Esophagus muscularis mucosa (tissue), 4 donors: Measurements from ENCODE around the gene TNFAIP2.

Experiments
- CTCF ChIP-seq, 3 experiments: fragments of 200-600 bp in 2 of 3; fragments of 450-650 bp in 1 of 3; sonication (generic) in 2 of 3; IDR thresholded peaks; one replicate each; pipeline ENCODE4 v1.5.1; 2017 to 2019; ENCODE audit warnings: antibody characterized with exemption in 3 of 3, mild to moderate bottlenecking in 2 of 3, moderate library complexity in 1 of 3
- EP300 ChIP-seq: sonication (generic); formaldehyde crosslinking; IDR thresholded peaks from one replicate; pipeline ENCODE4 v1.6.1; 2017; ENCODE audit warnings: antibody characterized with exemption
- POLR2A ChIP-seq: fragments of 450-650 bp; IDR thresholded peaks from one replicate; pipeline ENCODE4 v1.6.1; 2017; ENCODE audit warnings: antibody characterized with exemption, moderate library complexity, mild to moderate bottlenecking, low read depth
- POLR2AphosphoS5 ChIP-seq, 2 donors: sonication (generic); formaldehyde crosslinking; IDR thresholded peaks; one replicate each; pipeline ENCODE4 v1.6.1; 2017; ENCODE audit warnings: antibody characterized with exemption in 2 of 2

GRCh38 chr14:103112400-103113243, 10.6 kb upstream of the TNFAIP2 start:
- TF ChIP-seq CTCF (IDR thresholded peaks at IDR 0.05) (no peak), POLR2A (no peak), POLR2AphosphoS5 (IDR thresholded peaks at IDR 0.05) (no peak), EP300 (no peak)
